Muscle of leg (tissue), 11 donors: ENCODE measurements around the gene ANKIB1. TPM values are rescaled to one million over a fixed set of nuclear protein-coding genes. Genes with fewer than 3 reads are reported as not detected.

Source experiments
- DNase-seq: peaks from one replicate; pipeline ENCODE4 v3.0.0; 2013
- H3K27ac ChIP-seq: one replicate; pipeline ENCODE4 v1.5.1; 2013; ENCODE audit warnings: mild to moderate bottlenecking, low read length, control low read depth
- H3K27me3 ChIP-seq: one replicate; pipeline ENCODE4 v1.6.1; 2013; ENCODE audit warnings: low read length; ENCODE audit not compliant: control insufficient read depth, insufficient read depth
- H3K36me3 ChIP-seq: one replicate; pipeline ENCODE4 v1.6.1; 2013; ENCODE audit warnings: low read length; ENCODE audit not compliant: control insufficient read depth, insufficient read depth
- H3K4me1 ChIP-seq: one replicate; pipeline ENCODE4 v1.6.1; 2013; ENCODE audit warnings: low read length; ENCODE audit not compliant: control insufficient read depth, insufficient read depth
- H3K4me3 ChIP-seq: one replicate; pipeline ENCODE4 v1.5.1; 2013; ENCODE audit warnings: low read length, control low read depth
- H3K9me3 ChIP-seq: replicated peaks from 2 replicates; pipeline ENCODE4 v1.6.1; 2013; ENCODE audit warnings: low read depth, low read length; ENCODE audit not compliant: control insufficient read depth
- WGBS: methylation state at CpG from one replicate; pipeline ENCODE4 v1.1.5; 2013; ENCODE audit warnings: missing lambda C conversion rate; ENCODE audit not compliant: insufficient coverage; 5-methylcytosine and 5-hydroxymethylcytosine counted together
- polyA plus RNA-seq, 8 donors: library from polyadenylated mRNA; unstranded; fragments of 120-200 nt; gene quantifications; one replicate each; pipeline versions ENCODE4 v1.2.1 to v1.2.3, GENCODE V29; 2013; ENCODE audit warnings: inconsistent platforms in 1 of 8, low replicate concordance in 1 of 8; ENCODE audit not compliant: insufficient read length in 8 of 8, insufficient read depth in 1 of 8
- total RNA-seq: library from RNA; stranded (reverse); fragments of 120-200 nt; gene quantifications from one replicate; pipeline ENCODE4 v1.2.4, GENCODE V29; 2013

Gene ANKIB1
- total and polyA plus RNA-seq, 9 donors: 15.0 to 31.5 (median 23.8) TPM

- Histone ChIP-seq H3K4me3 (no peak overlapping the region), H3K27me3 (no peaks in the 10 kb centered on the region), H3K27ac (no peak overlapping the region), H3K36me3 (peaks cover 6% of the 10 kb centered on the region), H3K9me3 (no peaks in the 10 kb centered on the region), H3K4me1 (no peaks in the 10 kb centered on the region)
- DNase-seq: peak; percentile 14
- WGBS: no CpG with 5 or more reads among the region's 3 CpGs
These were observed 73.5 kb downstream of the ANKIB1 start for GRCh38 chr7:92319243-92319642.

DNA sequence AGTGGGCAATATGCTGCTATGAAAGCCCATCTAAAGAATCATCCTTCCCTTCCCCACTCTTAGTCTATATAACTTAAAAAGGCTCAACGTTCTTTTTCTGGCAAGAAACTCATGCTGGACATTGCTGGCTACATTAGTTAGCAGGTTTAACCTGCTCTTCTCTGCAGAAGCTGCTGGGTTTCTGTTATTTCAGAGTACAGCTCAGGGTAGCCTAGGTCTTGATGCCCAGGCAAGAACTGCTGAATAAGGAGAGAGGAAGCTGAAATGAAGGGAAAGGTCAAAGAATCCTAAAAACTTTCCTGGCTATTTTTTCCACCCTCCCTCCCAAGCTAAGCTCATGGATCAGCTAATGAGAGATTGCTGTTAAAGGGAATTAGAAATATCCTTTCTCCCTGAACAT is 79.4 kb downstream of the ANKIB1 start:
- no peaks in the 10 kb centered on the region for H3K9me3 ChIP-seq
- no peak for DNase-seq
- no peaks in the 10 kb centered on the region for H3K27me3 ChIP-seq
- WGBS: no CpG with 5 or more reads among the region's 1 CpG
- H3K36me3 ChIP-seq: peaks cover 1% of the 10 kb centered on the region
- no peak overlapping the region for H3K4me3 ChIP-seq
- H3K4me1 ChIP-seq: no peaks in the 10 kb centered on the region
- no peak overlapping the region for H3K27ac ChIP-seq

- Histone ChIP-seq H3K27me3 (no peaks in the 10 kb centered on the region), H3K9me3 (no peaks in the 10 kb centered on the region), H3K27ac (no peak overlapping the region), H3K4me1 (no peaks in the 10 kb centered on the region), H3K36me3 (peaks cover under 1% of the 10 kb centered on the region), H3K4me3 (no peak overlapping the region)
- no peak for DNase-seq
- WGBS: no CpG with 5 or more reads among the region's 2 CpGs
These were observed 80.1 kb downstream of the ANKIB1 start for GRCh38 chr7:92325858-92326257.

GRCh38 chr7:92330835-92331438 is 85.2 kb downstream of the ANKIB1 start:
- no peaks in the 10 kb centered on the region for H3K27me3 ChIP-seq
- H3K4me1 ChIP-seq: no peaks in the 10 kb centered on the region
- peaks cover 3% of the 10 kb centered on the region for H3K9me3 ChIP-seq
- no peak overlapping the region for H3K27ac ChIP-seq
- no peak overlapping the region for H3K4me3 ChIP-seq
- peaks cover 6% of the 10 kb centered on the region for H3K36me3 ChIP-seq
- no CpG with 5 or more reads among the region's 4 CpGs for WGBS
- DNase-seq: no peak

- no peak overlapping the region for H3K27ac ChIP-seq
- H3K4me1 ChIP-seq: no peaks in the 10 kb centered on the region
- DNase-seq: no peak
- no peak overlapping the region for H3K4me3 ChIP-seq
- H3K9me3 ChIP-seq: peaks cover 3% of the 10 kb centered on the region
- 100% methylated on average over 2 of the region's 4 CpGs for whole genome bisulfite sequencing
- peaks cover 6% of the 10 kb centered on the region for H3K36me3 ChIP-seq
- H3K27me3 ChIP-seq: no peaks in the 10 kb centered on the region
These were observed 85.7 kb downstream of the ANKIB1 start for GRCh38 chr7:92331508-92331907.

DNA sequence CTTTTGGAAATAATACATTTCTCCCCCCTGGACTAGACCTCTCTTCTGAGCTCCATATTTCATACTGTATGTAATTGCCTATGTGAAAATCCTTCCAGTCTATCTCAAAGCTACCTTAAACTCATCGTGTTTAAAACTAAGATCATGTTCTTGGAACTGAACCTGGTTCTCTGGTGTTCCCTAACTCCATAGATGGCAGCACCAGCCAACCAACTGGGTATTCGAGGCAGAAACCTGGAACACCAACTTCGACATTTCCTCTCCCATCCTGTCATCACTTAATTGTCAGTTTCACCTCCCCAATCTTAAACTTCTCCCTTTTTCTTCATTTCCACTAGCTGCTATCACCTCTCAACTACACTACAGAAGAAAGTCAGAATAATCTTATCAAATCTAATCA is 87.0 kb downstream of the ANKIB1 start:
- no peaks in the 10 kb centered on the region for H3K27me3 ChIP-seq
- whole genome bisulfite sequencing: 95% methylated on average over 3 of the region's 3 CpGs
- peaks cover 3% of the 10 kb centered on the region for H3K9me3 ChIP-seq
- H3K4me1 ChIP-seq: no peaks in the 10 kb centered on the region
- H3K27ac ChIP-seq: no peak overlapping the region
- peaks cover 6% of the 10 kb centered on the region for H3K36me3 ChIP-seq
- no peak for DNase-seq
- no peak overlapping the region for H3K4me3 ChIP-seq

DNA sequence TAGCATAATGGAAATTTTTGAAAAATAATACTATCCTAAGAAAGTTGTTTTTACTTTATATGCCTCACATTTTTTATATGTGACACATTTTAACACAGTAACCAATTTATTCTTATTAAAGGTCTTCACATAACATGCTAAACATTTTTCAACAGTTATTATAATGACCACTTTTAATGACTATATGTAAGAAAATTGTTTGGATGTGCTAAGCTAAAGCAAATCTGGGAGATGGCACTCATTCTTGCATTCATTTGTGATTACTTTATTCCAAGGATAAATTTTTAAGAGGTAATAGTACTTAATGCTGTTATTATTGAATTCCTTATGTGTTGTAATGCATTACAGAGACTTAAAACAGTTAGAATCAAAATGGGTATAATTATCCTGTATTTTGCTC is 88.1 kb downstream of the ANKIB1 start:
- DNase-seq: no peak
- peaks cover 3% of the 10 kb centered on the region for H3K9me3 ChIP-seq
- no peaks in the 10 kb centered on the region for H3K4me1 ChIP-seq
- H3K27me3 ChIP-seq: no peaks in the 10 kb centered on the region
- H3K36me3 ChIP-seq: peaks cover 6% of the 10 kb centered on the region
- no peak overlapping the region for H3K27ac ChIP-seq
- H3K4me3 ChIP-seq: no peak overlapping the region

DNA sequence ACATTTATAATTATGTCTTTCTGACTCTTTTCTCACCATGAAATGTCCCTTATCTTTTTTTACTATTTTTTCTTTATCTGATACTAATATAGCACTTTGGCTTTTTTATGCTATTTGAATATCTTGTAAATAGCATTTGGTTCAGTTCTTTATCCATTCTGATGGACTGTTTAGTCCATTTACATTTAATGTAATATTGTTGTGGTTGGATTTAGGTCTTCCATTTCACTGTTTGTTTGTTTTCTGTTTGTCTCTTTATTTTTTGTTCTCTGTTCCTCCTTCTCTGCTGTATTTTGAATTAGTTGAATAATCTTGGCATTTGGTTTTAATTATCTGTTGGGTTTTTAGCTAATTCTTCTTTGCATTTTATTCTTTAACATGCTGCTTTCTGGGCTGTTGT is 89.8 kb downstream of the ANKIB1 start:
- Histone ChIP-seq H3K9me3 (peaks cover 3% of the 10 kb centered on the region), H3K4me3 (no peak overlapping the region), H3K4me1 (no peaks in the 10 kb centered on the region), H3K27me3 (no peaks in the 10 kb centered on the region), H3K36me3 (peaks cover 6% of the 10 kb centered on the region), H3K27ac (no peak overlapping the region)
- DNase-seq: no peak

GRCh38 chr7:92336662-92337340 is 91.0 kb downstream of the ANKIB1 start:
- WGBS: no CpG with 5 or more reads among the region's 2 CpGs
- Histone ChIP-seq H3K4me1 (no peaks in the 10 kb centered on the region), H3K9me3 (peaks cover 3% of the 10 kb centered on the region), H3K36me3 (no peaks in the 10 kb centered on the region), H3K27ac (no peak overlapping the region), H3K27me3 (no peaks in the 10 kb centered on the region), H3K4me3 (no peak overlapping the region)
- DNase-seq: no peak

DNA sequence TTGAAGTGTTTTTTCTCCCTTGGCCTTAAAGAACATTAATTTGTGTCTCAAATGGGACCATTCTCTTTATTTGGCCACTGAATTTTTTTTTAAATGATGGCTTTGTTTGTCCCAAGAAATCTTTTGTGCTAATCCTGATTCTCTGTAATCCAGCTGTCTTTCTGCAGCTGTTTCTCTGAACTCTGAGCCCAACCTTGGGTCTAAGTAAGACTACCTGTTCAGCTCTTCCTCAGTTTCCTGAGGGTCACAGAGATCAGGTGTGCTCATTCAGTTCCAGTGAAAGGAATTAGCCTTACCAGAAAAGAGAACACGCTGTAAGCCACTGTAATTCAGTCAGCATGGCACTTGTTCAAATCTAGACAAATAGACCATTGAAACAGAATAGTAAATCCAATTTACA is 94.2 kb downstream of the ANKIB1 start:
- no peaks in the 10 kb centered on the region for H3K4me1 ChIP-seq
- WGBS: no CpG with 5 or more reads among the region's 1 CpG
- H3K36me3 ChIP-seq: peaks cover 2% of the 10 kb centered on the region
- no peak for DNase-seq
- no peaks in the 10 kb centered on the region for H3K27me3 ChIP-seq
- no peak overlapping the region for H3K27ac ChIP-seq
- H3K4me3 ChIP-seq: no peak overlapping the region
- peaks cover 3% of the 10 kb centered on the region for H3K9me3 ChIP-seq

DNA sequence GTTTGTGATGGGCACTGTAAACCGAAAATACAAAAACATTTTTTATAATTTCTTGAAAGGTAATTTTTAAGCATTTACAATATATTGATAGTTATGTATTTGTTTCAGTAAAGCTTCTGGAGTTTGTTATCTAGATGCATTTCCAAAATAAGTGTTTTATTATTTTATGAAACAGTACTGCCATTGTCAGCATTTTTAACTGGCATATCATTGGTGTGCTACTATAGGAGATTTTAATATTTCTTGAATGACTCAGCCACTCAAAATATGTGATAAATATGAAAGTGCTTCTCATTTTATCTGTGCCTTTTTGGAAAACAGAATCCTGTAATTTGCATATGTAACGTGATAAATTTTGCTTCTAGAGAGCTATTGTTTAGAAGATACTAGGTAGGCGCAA is 97.9 kb downstream of the ANKIB1 start:
- Histone ChIP-seq H3K9me3 (no peaks in the 10 kb centered on the region), H3K36me3 (peaks cover 9% of the 10 kb centered on the region), H3K27ac (no peak overlapping the region), H3K4me1 (no peaks in the 10 kb centered on the region), H3K4me3 (no peak overlapping the region), H3K27me3 (no peaks in the 10 kb centered on the region)
- no peak for DNase-seq
- WGBS: no CpG with 5 or more reads among the region's 3 CpGs
